ENCODE measurements around the gene SP5. TPM values are rescaled to one million over a fixed set of nuclear protein-coding genes. Genes with fewer than 3 reads are reported as not detected.

The SP5 gene
- 1 to 10 TPM; 2.8 to 5.1 TPM for total RNA-seq
- 10 to 100 TPM in 3 of 6 donors, 1 to 10 TPM in 3; 7.9 to 12.6 (median 9.4) TPM for polyA plus RNA-seq (ENCODE audit: insufficient read length in 6 of 6)
- long read RNA-seq, donor 1, transcript SP5-201 (2 exons, 2,033 nt), result major isoform, 26 of 26 reads
- long read RNA-seq, donor 1, partial matches to known transcripts, result 0 of 26 reads
- long read RNA-seq, donor 1, other reads (novel, unspliced or antisense), result 0 of 26 reads
- long read RNA-seq, donor 2, transcript SP5-201 (2 exons, 2,033 nt), result major isoform, 5 of 17 reads
- long read RNA-seq, donor 2, partial matches to known transcripts, result 11 of 17 reads
- long read RNA-seq, donor 2, other reads (novel, unspliced or antisense), result 0 of 17 reads
- long read RNA-seq, donor 3, transcript SP5-201 (2 exons, 2,033 nt), result major isoform, 5 of 6 reads
- long read RNA-seq, donor 3, partial matches to known transcripts, result 0 of 6 reads
- long read RNA-seq, donor 3, other reads (novel, unspliced or antisense), result 0 of 6 reads
- long read RNA-seq, donor 4, partial matches to known transcripts, result 0 of 1 reads
- long read RNA-seq, donor 4, other reads (novel, unspliced or antisense), result 0 of 1 reads
- long read RNA-seq, donor 5, transcript SP5-201 (2 exons, 2,033 nt), result major isoform, 6 of 8 reads
- long read RNA-seq, donor 5, partial matches to known transcripts, result 0 of 8 reads
- long read RNA-seq, donor 5, other reads (novel, unspliced or antisense), result 0 of 8 reads
- long read RNA-seq, donor 6, transcript SP5-201 (2 exons, 2,033 nt), result major isoform, 9 of 9 reads
- long read RNA-seq, donor 6, partial matches to known transcripts, result 0 of 9 reads
- long read RNA-seq, donor 6, other reads (novel, unspliced or antisense), result 0 of 9 reads
- long read RNA-seq, donor 7, partial matches to known transcripts, result 0 of 4 reads
- long read RNA-seq, donor 7, other reads (novel, unspliced or antisense), result 0 of 4 reads
- long read RNA-seq, donor 8, transcript SP5-201 (2 exons, 2,033 nt), result major isoform, 8 of 9 reads
- long read RNA-seq, donor 8, partial matches to known transcripts, result 0 of 9 reads
- long read RNA-seq, donor 8, other reads (novel, unspliced or antisense), result 0 of 9 reads
- long read RNA-seq, donor 9, result 0 reads
- long read RNA-seq, donor 10, result 0 reads
- long read RNA-seq, donor 11, partial matches to known transcripts, result 6 of 8 reads
- long read RNA-seq, donor 11, other reads (novel, unspliced or antisense), result 0 of 8 reads
- long read RNA-seq, donor 12, transcript SP5-201 (2 exons, 2,033 nt), result major isoform, 6 of 6 reads
- long read RNA-seq, donor 12, partial matches to known transcripts, result 0 of 6 reads
- long read RNA-seq, donor 12, other reads (novel, unspliced or antisense), result 0 of 6 reads

DNA sequence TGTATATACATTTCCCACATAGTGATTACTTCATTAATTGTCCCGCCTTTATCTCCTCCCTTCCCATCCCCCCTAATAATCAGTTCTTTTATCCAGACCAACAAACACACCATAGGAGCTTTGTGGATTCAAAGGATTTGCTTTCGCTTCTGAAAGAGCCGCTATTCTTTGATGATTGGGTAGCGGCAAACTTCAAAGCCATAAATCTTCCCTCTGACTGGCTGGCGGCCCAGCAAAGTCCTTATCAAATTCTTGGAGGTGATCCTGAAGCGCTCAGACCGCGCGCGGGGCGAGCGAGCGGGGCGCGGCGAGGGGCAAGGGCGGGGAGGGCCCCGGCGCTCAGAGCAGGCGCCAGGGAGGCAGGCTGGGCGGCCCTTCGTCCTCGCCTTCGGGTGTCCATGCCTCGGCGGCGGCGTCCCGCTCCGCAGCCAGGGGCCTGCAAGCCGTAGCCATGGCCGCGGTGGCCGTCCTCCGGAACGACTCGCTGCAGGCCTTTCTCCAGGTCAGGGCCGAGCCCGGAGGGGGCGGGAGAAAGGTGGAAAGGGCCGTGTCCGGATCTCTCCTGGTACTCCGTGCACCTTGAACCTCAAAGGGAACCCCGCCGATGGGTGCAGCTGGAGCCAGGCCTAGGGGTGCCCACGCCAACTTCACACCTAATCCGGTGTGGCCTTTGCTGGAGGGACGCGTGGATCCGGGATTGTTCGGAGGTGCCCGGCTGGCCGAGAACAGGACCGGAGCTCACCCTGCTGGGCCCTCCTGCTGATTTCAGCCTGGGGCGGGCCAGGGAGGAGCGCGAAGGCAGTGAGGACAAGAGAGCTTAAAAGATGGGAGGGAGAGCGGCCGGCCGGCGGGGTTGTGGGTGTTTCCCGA, at the start of gene SP5:
SP5 (plus strand) TSS at position 276 of the 870 bp plus-strand sequence; CDS start at position 452, 176 bp downstream.
- DNase-seq, result peak; percentile 64 to 88 (median 77)
- ATAC-seq, result peak; percentile 78

DNA sequence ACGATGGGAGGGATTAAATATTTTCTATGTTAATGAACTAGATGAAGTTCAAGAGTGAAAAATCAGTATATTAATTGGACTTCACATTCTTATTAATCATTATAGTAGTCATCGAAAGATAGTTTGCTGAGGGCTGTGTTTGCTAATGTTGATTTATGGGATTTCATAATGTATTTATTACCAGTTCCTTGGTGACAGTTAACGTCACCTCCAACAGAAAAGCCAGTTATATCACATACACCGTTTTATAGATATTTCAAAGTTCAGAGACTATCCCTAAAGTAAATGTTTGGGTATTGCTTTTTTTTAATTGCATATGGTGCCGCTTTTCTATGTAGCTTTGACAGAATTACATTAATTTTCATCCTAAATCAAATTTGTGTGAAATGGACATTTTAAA, 49.4 kb upstream of the SP5 start:
- Histone ChIP-seq H3K4me1 (no peaks in the 10 kb centered on the region), H3K27ac (no peak overlapping the region), H3K27me3 (no peaks in the 10 kb centered on the region), H3K9me3 (no peaks in the 10 kb centered on the region), H3K4me3 (no peak overlapping the region), H3K36me3 (no peaks in the 10 kb centered on the region)
- ATAC-seq (no peak), DNase-seq (no peak)
- TF ChIP-seq, protein P1, sequence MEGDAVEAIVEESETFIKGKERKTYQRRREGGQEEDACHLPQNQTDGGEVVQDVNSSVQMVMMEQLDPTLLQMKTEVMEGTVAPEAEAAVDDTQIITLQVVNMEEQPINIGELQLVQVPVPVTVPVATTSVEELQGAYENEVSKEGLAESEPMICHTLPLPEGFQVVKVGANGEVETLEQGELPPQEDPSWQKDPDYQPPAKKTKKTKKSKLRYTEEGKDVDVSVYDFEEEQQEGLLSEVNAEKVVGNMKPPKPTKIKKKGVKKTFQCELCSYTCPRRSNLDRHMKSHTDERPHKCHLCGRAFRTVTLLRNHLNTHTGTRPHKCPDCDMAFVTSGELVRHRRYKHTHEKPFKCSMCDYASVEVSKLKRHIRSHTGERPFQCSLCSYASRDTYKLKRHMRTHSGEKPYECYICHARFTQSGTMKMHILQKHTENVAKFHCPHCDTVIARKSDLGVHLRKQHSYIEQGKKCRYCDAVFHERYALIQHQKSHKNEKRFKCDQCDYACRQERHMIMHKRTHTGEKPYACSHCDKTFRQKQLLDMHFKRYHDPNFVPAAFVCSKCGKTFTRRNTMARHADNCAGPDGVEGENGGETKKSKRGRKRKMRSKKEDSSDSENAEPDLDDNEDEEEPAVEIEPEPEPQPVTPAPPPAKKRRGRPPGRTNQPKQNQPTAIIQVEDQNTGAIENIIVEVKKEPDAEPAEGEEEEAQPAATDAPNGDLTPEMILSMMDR (IDR thresholded peaks at IDR 0.05), result no peak
- intact Hi-C loops (cut with DNase I), result no loop called here

More for the DNA sequence above, at the start of gene SP5:
- no peaks in the 10 kb centered on the region for H3K9me3 ChIP-seq
- peaks cover 69 to 100% of the 10 kb centered on the region in 2 donors for H3K27me3 ChIP-seq
- peak within 1 kb of the TSS; percentile 45 to 70 for H3K27ac ChIP-seq
- intact Hi-C loops (cut with DNase I), result no loop called here
- H3K4me1 ChIP-seq, result peaks cover 10 to 43% of the 10 kb centered on the region in 2 donors
- TF ChIP-seq, protein P1 (IDR thresholded peaks at IDR 0.05), result no peak
- peak within 1 kb of the TSS; percentile 42 to 57 for H3K4me3 ChIP-seq
- no peaks in the 10 kb centered on the region for H3K36me3 ChIP-seq

- TF ChIP-seq, protein P1 (IDR thresholded peaks at IDR 0.05), result no peak
- ATAC-seq (no peak), DNase-seq (no peak)
- Histone ChIP-seq H3K36me3 (no peaks in the 10 kb centered on the region), H3K4me3 (no peak overlapping the region), H3K9me3 (no peaks in the 10 kb centered on the region), H3K27ac (no peak overlapping the region), H3K4me1 (no peaks in the 10 kb centered on the region), H3K27me3 (peaks cover 0 to 3% of the 10 kb centered on the region in 2 donors)
- intact Hi-C loops (cut with DNase I), result no loop called here
These were observed 45.2 kb upstream of the SP5 start for GRCh38 chr2:170669909-170670308.

- Histone ChIP-seq H3K9me3 (no peaks in the 10 kb centered on the region), H3K36me3 (no peaks in the 10 kb centered on the region), H3K4me3 (no peak overlapping the region), H3K4me1 (no peaks in the 10 kb centered on the region), H3K27me3 (peaks cover 0 to 3% of the 10 kb centered on the region in 2 donors), H3K27ac (no peak overlapping the region)
- DNase-seq (no peak), ATAC-seq (no peak)
- TF ChIP-seq, protein P1 (IDR thresholded peaks at IDR 0.05), result no peak
- intact Hi-C loops (cut with DNase I), result no loop called here
These were observed 44.5 kb upstream of the SP5 start for GRCh38 chr2:170670651-170671050.
